Loucy (cell line): ENCODE measurements around the gene SLC22A16.

Source experiments
- H2AFZ ChIP-seq: fragments of 200-600 bp; sonication (generic); 2 replicates; pipeline ENCODE4 v1.6.0; 2016; ENCODE audit warnings: antibody characterized with exemption, mild to moderate bottlenecking, low read length, moderate library complexity
- H3F3A ChIP-seq: fragments of 200-600 bp; 2 replicates; pipeline ENCODE4 v1.6.0; 2016; ENCODE audit warnings: antibody characterized with exemption, low read depth, mild to moderate bottlenecking
- H3K27me3 ChIP-seq: fragments of 200-600 bp; sonication (generic); 2 replicates; pipeline ENCODE4 v1.6.1; 2014; ENCODE audit warnings: low read length, mild to moderate bottlenecking; ENCODE audit not compliant: insufficient read depth, poor library complexity, severe bottlenecking
- H3K36me3 ChIP-seq: fragments of 200-600 bp; sonication (generic); 2 replicates; pipeline ENCODE4 v1.6.1; 2016; ENCODE audit warnings: low read length; ENCODE audit not compliant: insufficient read depth
- H3K4me1 ChIP-seq: fragments of 200-600 bp; sonication (generic); 2 replicates; pipeline ENCODE4 v1.5.1; 2014; ENCODE audit warnings: low read length, mild to moderate bottlenecking; ENCODE audit not compliant: insufficient read depth, poor library complexity, severe bottlenecking
- H3K4me2 ChIP-seq: fragments of 200-600 bp; sonication (generic); 2 replicates; pipeline ENCODE4 v1.6.0; 2014; ENCODE audit warnings: antibody characterized with exemption, low read length, low read depth, mild to moderate bottlenecking; ENCODE audit not compliant: poor library complexity, severe bottlenecking
- H3K4me3 ChIP-seq: fragments of 200-600 bp; sonication (generic); 2 replicates; pipeline ENCODE4 v1.5.1; 2014; ENCODE audit warnings: low read length, mild to moderate bottlenecking, mixed read lengths; ENCODE audit not compliant: poor library complexity, severe bottlenecking
- H3K79me2 ChIP-seq: fragments of 200-600 bp; sonication (generic); 2 replicates; pipeline ENCODE4 v1.6.1; 2014; ENCODE audit warnings: low read length; ENCODE audit not compliant: insufficient read depth
- H3K9ac ChIP-seq: fragments of 200-600 bp; sonication (generic); 2 replicates; pipeline ENCODE4 v1.6.0; 2014; ENCODE audit warnings: mild to moderate bottlenecking, low read depth, low read length, moderate library complexity; ENCODE audit not compliant: poor library complexity, severe bottlenecking
- H3K9me2 ChIP-seq: fragments of 200-600 bp; sonication (generic); replicated peaks from 2 replicates; pipeline ENCODE4 v1.6.1; 2016; ENCODE audit warnings: low read depth, low read length, mixed read lengths
- H3K9me3 ChIP-seq: fragments of 200-600 bp; sonication (generic); 2 replicates; pipeline ENCODE4 v1.6.1; 2014; ENCODE audit warnings: mild to moderate bottlenecking, antibody characterized with exemption, low read length, low read depth; ENCODE audit not compliant: insufficient read depth
- H4K20me1 ChIP-seq: fragments of 200-600 bp; sonication (generic); 2 replicates; pipeline ENCODE4 v1.6.0; 2014; ENCODE audit warnings: antibody characterized with exemption, low read length, mild to moderate bottlenecking; ENCODE audit not compliant: insufficient read depth, poor library complexity, severe bottlenecking
- CTCF ChIP-seq: fragments of 200-600 bp; sonication (generic); conservative IDR thresholded peaks from 2 replicates; pipeline ENCODE4 v1.5.1; 2014; ENCODE audit warnings: mild to moderate bottlenecking, antibody characterized with exemption, low read length
- EZH2phosphoT487 ChIP-seq: fragments of 200-600 bp; IDR thresholded peaks from 2 replicates; pipeline ENCODE4 v1.6.1; 2018; ENCODE audit warnings: antibody characterized with exemption, mild to moderate bottlenecking, moderate library complexity, borderline replicate concordance

SLC22A16 gene

GRCh38 chr6:110412360-110412759, 64.1 kb downstream of the SLC22A16 start:
- no peaks in the 10 kb centered on the region for H4K20me1 ChIP-seq
- H3K9me2 ChIP-seq, result no peaks in the 10 kb centered on the region
- H2AFZ ChIP-seq, result no peak overlapping the region

GRCh38 chr6:110410511-110410910, 65.9 kb downstream of the SLC22A16 start:
- no peaks in the 10 kb centered on the region for H3K79me2 ChIP-seq
- H3K4me2 ChIP-seq, result no peak overlapping the region
- no peak overlapping the region for H2AFZ ChIP-seq
- TF ChIP-seq EZH2phosphoT487 (no peak), CTCF (no peak)
- H3K27me3 ChIP-seq, result no peaks in the 10 kb centered on the region
- H3K4me3 ChIP-seq, result no peak overlapping the region
- H3K9me2 ChIP-seq, result no peaks in the 10 kb centered on the region
- no peaks in the 10 kb centered on the region for H3K4me1 ChIP-seq
- no peaks in the 10 kb centered on the region for H3F3A ChIP-seq
- H3K36me3 ChIP-seq, result no peaks in the 10 kb centered on the region
- no peaks in the 10 kb centered on the region for H3K9me3 ChIP-seq
- H3K9ac ChIP-seq, result no peak overlapping the region
- no peaks in the 10 kb centered on the region for H4K20me1 ChIP-seq

More at GRCh38 chr6:110412360-110412759, 64.1 kb downstream of the SLC22A16 start:
- Histone ChIP-seq H3K4me3 (no peak overlapping the region), H3K79me2 (no peaks in the 10 kb centered on the region), H3K4me1 (no peaks in the 10 kb centered on the region), H3F3A (no peaks in the 10 kb centered on the region), H3K36me3 (no peaks in the 10 kb centered on the region), H3K27me3 (no peaks in the 10 kb centered on the region), H3K9me3 (no peaks in the 10 kb centered on the region), H3K4me2 (no peak overlapping the region), H3K9ac (no peak overlapping the region)
- no peak for TF ChIP-seq EZH2phosphoT487
- no peak for TF ChIP-seq CTCF

- Histone ChIP-seq H3K27me3 (no peaks in the 10 kb centered on the region), H3K4me1 (no peaks in the 10 kb centered on the region), H3K4me2 (no peak overlapping the region), H3K4me3 (no peak overlapping the region), H4K20me1 (no peaks in the 10 kb centered on the region), H3K36me3 (no peaks in the 10 kb centered on the region), H3K79me2 (no peaks in the 10 kb centered on the region), H3F3A (no peaks in the 10 kb centered on the region), H3K9me2 (no peaks in the 10 kb centered on the region), H3K9ac (no peak overlapping the region), H3K9me3 (no peaks in the 10 kb centered on the region), H2AFZ (no peak overlapping the region)
- TF ChIP-seq CTCF (no peak), EZH2phosphoT487 (no peak)
Observed at GRCh38 chr6:110409794-110410193, 66.6 kb downstream of the SLC22A16 start.
